ENCODE measurements around the gene SKP1. TPM values are rescaled to one million over a fixed set of nuclear protein-coding genes. Genes with fewer than 3 reads are reported as not detected.

The SKP1 gene
- total RNA-seq, 1 experiment from 2014 or later, result 348 TPM

DNA sequence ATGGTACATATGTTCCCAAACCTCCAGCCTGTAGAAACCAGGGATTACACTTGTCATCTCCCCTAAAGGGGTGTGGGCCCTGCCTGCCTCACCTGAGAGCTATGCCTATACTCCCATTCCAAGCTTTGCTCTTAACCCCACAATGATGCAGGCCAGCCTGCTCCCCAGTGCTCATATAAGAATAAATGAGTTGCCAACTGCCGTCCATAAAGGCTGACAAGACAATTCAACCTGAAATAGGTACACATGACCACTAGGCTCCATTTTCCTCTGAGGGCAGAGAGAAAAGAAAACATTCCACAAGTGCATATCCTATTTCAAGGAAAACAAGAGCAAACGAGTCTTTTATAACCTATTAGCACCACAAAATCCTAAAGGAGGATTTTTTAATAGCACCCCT, 28.4 kb downstream of the SKP1 start:
- H3K27ac Mint-ChIP-seq, result no peak overlapping the region
- Histone ChIP-seq H3K79me2 (ENCODE audit: insufficient read depth, low read length) (no peaks in the 10 kb centered on the region), H4K20me1 (ENCODE audit: control insufficient read depth, insufficient read depth, insufficient read length) (peaks cover 4% of the 10 kb centered on the region)

More for the DNA sequence above, 28.4 kb downstream of the SKP1 start:
- H2BK5ac ChIP-seq (ENCODE audit: insufficient read length, low read length), result no peak overlapping the region
- H3K4me1 Mint-ChIP-seq, result 0 out of 4 replicates have a peak, but pooled peaks cover 0 to 2% of the 10 kb centered on the region in 2 experiments
- H3T11ph ChIP-seq (ENCODE audit: low read length), result no peak overlapping the region
- no peak overlapping the region for H3K4me2 ChIP-seq (ENCODE audit: insufficient read depth, insufficient read length, low read length)
- no peak overlapping the region for H2BK20ac ChIP-seq (ENCODE audit: low read depth, low read length, poor library complexity, severe bottlenecking)
- H3K27me3 ChIP-seq (ENCODE audit: insufficient read depth, low read length), result no peaks in the 10 kb centered on the region
- no peak overlapping the region for H2BK120ac ChIP-seq (ENCODE audit: low read depth, low read length, poor library complexity, severe bottlenecking)
- H3K14ac ChIP-seq (ENCODE audit: insufficient read depth, low read length), result no peak overlapping the region
- no peak overlapping the region for H2BK12ac ChIP-seq (ENCODE audit: insufficient read length, low read depth, low read length)
- H3K27ac ChIP-seq (ENCODE audit: insufficient read length, low read depth, low read length), result no peak overlapping the region
- peaks cover 2% of the 10 kb centered on the region for H3K79me1 ChIP-seq (ENCODE audit: insufficient read depth, low read depth, low read length, poor library complexity, severe bottlenecking)
- no peak for DNase-seq
- no peaks in the 10 kb centered on the region for H3K27me3 Mint-ChIP-seq (ENCODE audit: low read depth)
- H3K4me1 ChIP-seq (ENCODE audit: insufficient read depth, low read length), result no peaks in the 10 kb centered on the region
- no peak overlapping the region for H4K91ac ChIP-seq (ENCODE audit: insufficient read length, low read depth, low read length)
- no peak overlapping the region for H3K4ac ChIP-seq (ENCODE audit: low read depth, low read length)
- H2AK5ac ChIP-seq (ENCODE audit: insufficient read length, low read length), result no peak overlapping the region
- H3K9me3 Mint-ChIP-seq, result no peaks in the 10 kb centered on the region
- H3K9ac ChIP-seq (ENCODE audit: extremely low read depth, insufficient read length, low read length), result no peak overlapping the region
- H4K5ac ChIP-seq (ENCODE audit: insufficient read length, low read depth, low read length), result no peak overlapping the region
- no peak overlapping the region for H3K4me3 Mint-ChIP-seq
- H3K23ac ChIP-seq (ENCODE audit: insufficient read length, low read depth, low read length), result no peak overlapping the region
- no peak; the same call in 2 of the 3 replicates for TF ChIP-seq CTCF (conservative IDR thresholded peaks at IDR 0.05)
- no peak overlapping the region for H4K8ac ChIP-seq (replicated peaks; ENCODE audit: insufficient read length, low read depth, low read length)
- no peaks in the 10 kb centered on the region for H3K9me3 ChIP-seq (ENCODE audit: control insufficient read depth, low read depth, low read length)
- no peaks in the 10 kb centered on the region for H3K23me2 ChIP-seq (ENCODE audit: insufficient read length, low read depth, low read length, poor library complexity, severe bottlenecking)
- no peak overlapping the region for H3K18ac ChIP-seq (ENCODE audit: insufficient read length, low read depth, low read length)
- no peak overlapping the region for H3K56ac ChIP-seq (ENCODE audit: insufficient read length, low read depth, low read length)
- no peak overlapping the region for H2BK15ac ChIP-seq (ENCODE audit: low read depth, low read length)
- no peak overlapping the region for H2AFZ ChIP-seq (ENCODE audit: low read length)
- WGBS (ENCODE audit: extremely low coverage, insufficient read length, low lambda C conversion rate), result no CpG with 5 or more reads among the region's 2 CpGs
- peaks cover 17 to 76% (median 52%) of the 10 kb centered on the region in 3 experiments for H3K36me3 Mint-ChIP-seq (ENCODE audit: insufficient read depth in 1 of 3, low read depth in 3 of 3)
